H1 (cell line): Measurements from ENCODE around the gene TOB2. TPM values are rescaled to one million over a fixed set of nuclear protein-coding genes. Genes with fewer than 3 reads are reported as not detected.

Experiments
- CTCF ChIA-PET: fragments of 300-600 bp; sonication (Branson Sonifier 250); formaldehyde crosslinking; loops from one replicate; lab custom pipeline; 2021; ENCODE audit not compliant: partially characterized antibody; lab: Charles Lee
- POLR2A ChIA-PET: fragments of 300-600 bp; sonication (Branson Sonifier 250); formaldehyde crosslinking; loops from one replicate; lab custom pipeline; 2021; ENCODE audit warnings: inconsistent platforms; ENCODE audit not compliant: partially characterized antibody; lab: Charles Lee
- DNase-seq, 2 experiments: peaks; one replicate each; pipeline versions ENCODE4 v3.0.0 to v3.0.0-alpha.2; 2010 to 2022; ENCODE audit warnings: low spot score in 2 of 2, low read depth in 1 of 2, mixed read lengths in 1 of 2
- FAIRE-seq: peaks from 2 replicates; lab custom pipeline; 2011; peaks lifted over from hg19 to GRCh38; lab: Jason Lieb, UNC
- H2AFZ ChIP-seq: 2 replicates; pipeline ENCODE4 v1.8.1; 2012; ENCODE audit warnings: low read length, inconsistent platforms
- H2AK5ac ChIP-seq: 2 replicates; pipeline ENCODE4 v1.6.1; 2013; ENCODE audit warnings: low read depth, low read length
- H2BK120ac ChIP-seq: replicated peaks from 2 replicates; pipeline ENCODE3; 2013; ENCODE audit warnings: low read depth, low read length, inconsistent platforms
- H2BK12ac ChIP-seq: 2 replicates; pipeline ENCODE4 v1.6.1; 2013; ENCODE audit warnings: low read depth, low read length
- H2BK15ac ChIP-seq: 2 replicates; pipeline ENCODE4 v1.6.1; 2013; ENCODE audit warnings: low read length
- H2BK20ac ChIP-seq: 2 replicates; pipeline ENCODE4 v1.6.1; 2013; ENCODE audit warnings: low read length
- H2BK5ac ChIP-seq: 2 replicates; pipeline ENCODE4 v1.6.1; 2013; ENCODE audit warnings: low read depth, low read length
- H3K14ac ChIP-seq: 2 replicates; pipeline ENCODE4 v1.6.1; 2013; ENCODE audit warnings: inconsistent platforms; ENCODE audit not compliant: insufficient read length
- H3K18ac ChIP-seq: 2 replicates; pipeline ENCODE4 v1.6.1; 2013; ENCODE audit warnings: low read length; ENCODE audit errors: extremely low read depth
- H3K23ac ChIP-seq: 2 replicates; pipeline ENCODE4 v1.6.1; 2013; ENCODE audit warnings: inconsistent platforms; ENCODE audit not compliant: insufficient read length
- H3K23me2 ChIP-seq: 2 replicates; pipeline ENCODE4 v1.6.1; 2013; ENCODE audit warnings: low read depth, low read length
- H3K27ac ChIP-seq: 2 replicates; pipeline ENCODE4 v1.6.1; 2011; ENCODE audit warnings: low read depth, low read length, inconsistent platforms
- H3K27me3 ChIP-seq, 4 experiments: replicated peaks in 1 of 4; 1 replicate in 1 of 4; 2 replicates in 3 of 4; pipeline versions ENCODE4 v1.6.1 to v1.8.1; 2011 to 2013; ENCODE audit warnings: low read length in 3 of 4, mild to moderate bottlenecking in 3 of 4, inconsistent platforms in 2 of 4, mixed read lengths in 2 of 4, moderate library complexity in 1 of 4; ENCODE audit not compliant: control insufficient read depth in 3 of 4, insufficient read depth in 3 of 4; ENCODE audit errors: extremely low read depth in 1 of 4
- H3K36me3 ChIP-seq, 4 experiments: 2 replicates each; pipeline versions ENCODE4 v1.6.1 to v1.8.1; 2011 to 2013; ENCODE audit warnings: mild to moderate bottlenecking in 4 of 4, low read length in 3 of 4, moderate library complexity in 2 of 4, control low read depth in 1 of 4, inconsistent platforms in 1 of 4; ENCODE audit not compliant: insufficient read depth in 4 of 4, control insufficient read depth in 2 of 4
- H3K4ac ChIP-seq: replicated peaks from 2 replicates; pipeline ENCODE3; 2013; ENCODE audit warnings: low read length, low read depth, mixed read lengths, inconsistent platforms; ENCODE audit not compliant: insufficient read length
- H3K4me1 ChIP-seq, 4 experiments: replicated peaks in 1 of 4; 1 replicate in 1 of 4; 2 replicates in 3 of 4; pipeline versions ENCODE4 v1.6.1 to v1.8.1; 2011 to 2013; ENCODE audit warnings: low read length in 3 of 4, inconsistent platforms in 2 of 4, mixed read lengths in 1 of 4; ENCODE audit not compliant: insufficient read depth in 4 of 4, control insufficient read depth in 3 of 4
- H3K4me2 ChIP-seq, 2 experiments: 2 replicates each; pipeline versions ENCODE4 v1.6.1 to v1.8.1; 2011 to 2013; ENCODE audit warnings: low read depth in 2 of 2, low read length in 2 of 2, control low read depth in 1 of 2, inconsistent platforms in 1 of 2, mild to moderate bottlenecking in 1 of 2; ENCODE audit not compliant: insufficient read depth in 1 of 2
- H3K4me3 ChIP-seq, 4 experiments: fragments of 200-600, 300-600 bp in 1 of 4; sonication (generic), shearing (Covaris generic), sonication (Bioruptor Twin) in 1 of 4; 2 replicates each; pipeline versions ENCODE4 v1.5.1 to v1.8.1; 2011 to 2016; ENCODE audit warnings: low read length in 4 of 4, low read depth in 3 of 4, control low read depth in 2 of 4, inconsistent platforms in 2 of 4, mild to moderate bottlenecking in 2 of 4, mixed read lengths in 1 of 4, moderate library complexity in 1 of 4; ENCODE audit not compliant: insufficient read depth in 2 of 4; ENCODE audit errors: extremely low read depth in 1 of 4
- H3K56ac ChIP-seq: replicated peaks from 2 replicates; pipeline ENCODE3; 2013; ENCODE audit warnings: low read depth, mild to moderate bottlenecking, mixed read lengths, low read length, inconsistent platforms; ENCODE audit not compliant: insufficient read length
- H3K79me1 ChIP-seq: 2 replicates; pipeline ENCODE4 v1.6.1; 2013; ENCODE audit warnings: low read depth, low read length, control low read depth
- H3K79me2 ChIP-seq, 2 experiments: 2 replicates each; pipeline versions ENCODE4 v1.6.1 to v1.8.1; 2012 to 2013; ENCODE audit warnings: low read length in 2 of 2, mild to moderate bottlenecking in 2 of 2, inconsistent platforms in 1 of 2; ENCODE audit not compliant: insufficient read depth in 2 of 2, control insufficient read depth in 1 of 2
- H3K9ac ChIP-seq, 4 experiments: replicated peaks in 1 of 4; 1 replicate in 1 of 4; 2 replicates in 3 of 4; pipeline versions ENCODE4 v1.6.1 to v1.8.1; 2011 to 2013; ENCODE audit warnings: low read depth in 3 of 4, low read length in 3 of 4, control low read depth in 2 of 4, mild to moderate bottlenecking in 2 of 4, moderate library complexity in 2 of 4, inconsistent platforms in 1 of 4; ENCODE audit errors: extremely low read depth in 1 of 4
- H3K9me3 ChIP-seq, 2 experiments: 2 replicates each; pipeline versions ENCODE4 v1.6.1 to v1.8.1; 2012 to 2013; ENCODE audit warnings: mild to moderate bottlenecking in 2 of 2, moderate library complexity in 2 of 2, control low read depth in 1 of 2, inconsistent platforms in 1 of 2, low read depth in 1 of 2, low read length in 1 of 2, mixed read lengths in 1 of 2; ENCODE audit not compliant: insufficient read depth in 2 of 2
- H4K20me1 ChIP-seq, 2 experiments: replicated peaks in 1 of 2; 2 replicates each; pipeline versions ENCODE3 to v1.8.1; 2011 to 2013; ENCODE audit warnings: inconsistent platforms in 2 of 2, low read length in 2 of 2, mild to moderate bottlenecking in 1 of 2; ENCODE audit not compliant: insufficient read depth in 2 of 2, control insufficient read depth in 1 of 2
- H4K5ac ChIP-seq: 2 replicates; pipeline ENCODE4 v1.6.1; 2013; ENCODE audit warnings: low read length, low read depth, mixed read lengths, inconsistent platforms; ENCODE audit not compliant: insufficient read length
- H4K8ac ChIP-seq: 2 replicates; pipeline ENCODE4 v1.8.0; 2013; ENCODE audit warnings: mild to moderate bottlenecking, moderate library complexity, low read length, inconsistent platforms; ENCODE audit not compliant: insufficient read depth; ENCODE audit errors: extremely low read depth
- H4K91ac ChIP-seq: replicated peaks from 2 replicates; pipeline ENCODE3; 2013; ENCODE audit warnings: low read length, mixed read lengths, inconsistent platforms; ENCODE audit not compliant: insufficient read length
- ASH2L ChIP-seq: fragments of 200-600, 300-600 bp; sonication (generic); IDR thresholded peaks from one replicate; pipeline ENCODE4 v1.7.1; 2017; ENCODE audit warnings: low read length
- CEBPB ChIP-seq: IDR thresholded peaks from 2 replicates; pipeline ENCODE4 v1.6.1; 2012; ENCODE audit warnings: low read depth, low read length
- CHD1 ChIP-seq: IDR thresholded peaks from 2 replicates; pipeline ENCODE4 v1.6.1; 2012; ENCODE audit warnings: low read depth, low read length, improper control_type of control experiment
- FOSL1 ChIP-seq: IDR thresholded peaks from 2 replicates; pipeline ENCODE4 v1.6.1; 2011; ENCODE audit warnings: mild to moderate bottlenecking, low read depth, low read length, moderate library complexity; ENCODE audit not compliant: insufficient read depth
- GABPA ChIP-seq: IDR thresholded peaks from 2 replicates; pipeline ENCODE4 v1.6.1; 2011; ENCODE audit warnings: mild to moderate bottlenecking, low read length, moderate library complexity, borderline replicate concordance; ENCODE audit not compliant: insufficient read depth
- HDAC6 ChIP-seq: IDR thresholded peaks from one replicate; pipeline ENCODE4 v1.7.1; 2012; ENCODE audit warnings: low read depth, mild to moderate bottlenecking, inconsistent platforms, low read length, moderate library complexity
- KDM1A ChIP-seq: fragments of 200-600, 300-600 bp; sonication (generic); IDR thresholded peaks from 2 replicates; pipeline ENCODE4 v1.7.1; 2016; ENCODE audit warnings: mild to moderate bottlenecking, low read length, borderline replicate concordance
- POLR2A ChIP-seq, 2 experiments: IDR thresholded peaks; 1 replicate in 1 of 2; 2 replicates in 1 of 2; pipeline ENCODE4 v1.6.1; 2011; ENCODE audit warnings: low read depth in 2 of 2, low read length in 2 of 2, mild to moderate bottlenecking in 2 of 2; ENCODE audit errors: control extremely low read depth in 1 of 2
- RAD21 ChIP-seq, 2 experiments: IDR thresholded peaks in 1 of 2; conservative IDR thresholded peaks in 1 of 2; 2 replicates each; pipeline ENCODE4 v1.6.1; 2011; ENCODE audit warnings: low read depth in 2 of 2, low read length in 2 of 2, improper control_type of control experiment in 1 of 2, inconsistent platforms in 1 of 2, mild to moderate bottlenecking in 1 of 2, moderate library complexity in 1 of 2
- RBBP5 ChIP-seq: IDR thresholded peaks from 2 replicates; pipeline ENCODE4 v1.7.1; 2012; ENCODE audit warnings: low read depth, mild to moderate bottlenecking, inconsistent platforms, low read length, moderate library complexity, borderline replicate concordance
- RFX5 ChIP-seq: IDR thresholded peaks from 2 replicates; pipeline ENCODE4 v1.6.1; 2011; ENCODE audit warnings: low read depth, low read length, improper control_type of control experiment, borderline replicate concordance
- SIN3A ChIP-seq, 2 experiments: IDR thresholded peaks in 1 of 2; conservative IDR thresholded peaks in 1 of 2; 2 replicates each; pipeline ENCODE4 v1.6.1; 2011 to 2012; ENCODE audit warnings: low read length in 2 of 2, improper control_type of control experiment in 1 of 2, low read depth in 1 of 2, mild to moderate bottlenecking in 1 of 2
- SP2 ChIP-seq: IDR thresholded peaks from 2 replicates; pipeline ENCODE4 v1.6.1; 2012; ENCODE audit warnings: mild to moderate bottlenecking, low read length, inconsistent platforms
- WGBS, 2 experiments: shearing (Covaris generic) in 1 of 2; methylation state at CpG; one replicate each; pipeline versions ENCODE4 v1.1.6 to v1.1.7; 2013 to 2015; ENCODE audit warnings: low lambda C conversion rate in 2 of 2, mixed read lengths in 2 of 2, inconsistent platforms in 1 of 2, low coverage in 1 of 2, missing lambda C conversion rate in 1 of 2; ENCODE audit not compliant: insufficient replicate concordance in 2 of 2, insufficient coverage in 1 of 2, insufficient read length in 1 of 2; ENCODE audit errors: extremely low coverage in 1 of 2, missing lambda C conversion rate in 1 of 2; 5-methylcytosine and 5-hydroxymethylcytosine counted together
- polyA plus RNA-seq, 7 experiments: library from polyadenylated mRNA; depleted of rRNA in 3 of 7; stranded (reverse) in 5 of 7; unstranded in 2 of 7; fragments of >200 nt in 5 of 7; fragments of 200-250 nt in 2 of 7; gene quantifications; 1 replicate in 5 of 7; 2 replicates in 1 of 7; 4 replicates in 1 of 7; pipeline versions ENCODE4 v1.2.1 to v1.2.3, GENCODE V29; 2011 to 2013; ENCODE audit warnings: missing spikeins in 2 of 7, mixed read lengths in 2 of 7
- total RNA-seq: library from RNA; stranded (reverse); fragmentation: NEBNext Ultra II Directional; extraction: Animal tissue kit (Norgen Biotek cat#: 25700); gene quantifications from 2 replicates; pipeline ENCODE4 v1.2.1, GENCODE V29; 2021

TOB2 gene
- total and polyA plus RNA-seq, 2 of the 8 experiments (the other 6 are each of a cell fraction or from before 2014, with no cell fraction given) = 27.0 to 54.1 TPM

- H3K18ac ChIP-seq = no peak overlapping the region
- no peak overlapping the region for H2BK120ac ChIP-seq
- no peak overlapping the region for H3K56ac ChIP-seq
- H3K27ac ChIP-seq = no peak overlapping the region
- H4K20me1 ChIP-seq = peaks cover 0 to 4% of the 10 kb centered on the region in 2 experiments
- no peak overlapping the region for H2BK20ac ChIP-seq
- ChIA-PET POLR2A (interaction anchor here (0.6 to 2.8 kb wide), 9 partner anchors 8 to 43 kb away, joined by 3 to 16 read pairs (median 5); partner anchors contain the start of genes ACO2, PHF5A and TOB2), CTCF (interaction anchor here (0.6 to 4.1 kb wide), 4 partner anchors 22 to 101 kb away, joined by 3 to 18 read pairs (median 4); no protein-coding TSS in a partner anchor)
- H3K4me2 ChIP-seq = no peak overlapping the region
- no peaks in the 10 kb centered on the region; a peak in 1 of 7 replicates for H3K4me1 ChIP-seq
- FAIRE-seq = no peak
- H2AFZ ChIP-seq = no peak overlapping the region
- H2BK12ac ChIP-seq = no peak overlapping the region
- no peak overlapping the region for H2BK15ac ChIP-seq
- WGBS, 2 experiments = 71% methylated on average over 9 of the region's 9 CpGs; no CpG with 5 or more reads in 1 of the 2 experiments
- no peak overlapping the region for H4K8ac ChIP-seq
- H3K79me1 ChIP-seq = peaks cover 3% of the 10 kb centered on the region; the same call in 1 of the 2 replicates
- no peak overlapping the region for H3K23ac ChIP-seq
- no peak overlapping the region for H4K91ac ChIP-seq
- no peak overlapping the region for H2BK5ac ChIP-seq
- H3K4ac ChIP-seq = no peak overlapping the region
- no peak overlapping the region for H3K14ac ChIP-seq
- no peaks in the 10 kb centered on the region for H3K36me3 ChIP-seq
- no peaks in the 10 kb centered on the region for H3K79me2 ChIP-seq
- DNase-seq = no peak
- no peak overlapping the region for H2AK5ac ChIP-seq
- no peak overlapping the region for H3K9ac ChIP-seq
- H3K4me3 ChIP-seq = no peak overlapping the region
- no peaks in the 10 kb centered on the region for H3K27me3 ChIP-seq
- H3K23me2 ChIP-seq = no peaks in the 10 kb centered on the region
- H3K9me3 ChIP-seq = no peaks in the 10 kb centered on the region
- no peak overlapping the region for H4K5ac ChIP-seq
- no peak for TF ChIP-seq CHD1
- TF ChIP-seq SP2 = no peak
- TF ChIP-seq POLR2A (IDR thresholded peaks at IDR 0.05; ENCODE audit: control extremely low read depth in 1 of 2, low read depth in 2 of 2, low read length in 2 of 2) = no peak
- no peak for TF ChIP-seq FOSL1
- TF ChIP-seq RBBP5 = no peak
- TF ChIP-seq HDAC6 = no peak
- TF ChIP-seq RFX5 = no peak
- TF ChIP-seq KDM1A = no peak
- no peak for TF ChIP-seq CEBPB
- no peak for TF ChIP-seq SIN3A (conservative IDR thresholded peaks at IDR 0.05 in 1 of 2, IDR thresholded peaks at IDR 0.05 in 1 of 2; ENCODE audit: low read depth in 1 of 2, low read length in 2 of 2)
- TF ChIP-seq ASH2L = no peak
- TF ChIP-seq RAD21 (IDR thresholded peaks at IDR 0.05 in 1 of 2, conservative IDR thresholded peaks at IDR 0.05 in 1 of 2; ENCODE audit: low read depth in 2 of 2, low read length in 2 of 2) = no peak
- TF ChIP-seq GABPA = no peak
These were observed 20.8 kb downstream of the TOB2 start for GRCh38 chr22:41425660-41426365.
